ENCODE results near the gene BAG2.

Gene BAG2

GRCh38 chr6:57221936-57222742 is 50.0 kb downstream of the BAG2 start, which contains the start of gene RAB23:
Gene RAB23 (minus strand): TSS chr6:57222307. CDS start chr6:57210380, 11,927 bp downstream.
- H3K4me3 ChIP-seq (ENCODE audit: extremely low read depth, insufficient read depth, low read length, poor library complexity, severe bottlenecking): peak within 1 kb of the TSS; percentile 93
- H3K4me1 ChIP-seq (ENCODE audit: control insufficient read depth, insufficient read depth, low read length, poor library complexity, severe bottlenecking): peaks cover 5% of the 10 kb centered on the region
- H3K9me3 ChIP-seq (ENCODE audit: control insufficient read depth, low read length): peaks cover 8% of the 10 kb centered on the region
- H3K27ac ChIP-seq (ENCODE audit: low read depth, low read length, severe bottlenecking): peak within 1 kb of the TSS; percentile 48
- WGBS, 2 experiments (ENCODE audit: insufficient coverage in 2 of 2): 0 to 1% methylated on average over 47 to 48 of the region's 69 CpGs
- peaks cover 5% of the 10 kb centered on the region for H3K36me3 ChIP-seq (ENCODE audit: control insufficient read depth, insufficient read depth, low read length)

- H3K27ac ChIP-seq (ENCODE audit: low read depth, low read length, severe bottlenecking): peak overlapping the region; percentile 47
- peaks cover 5% of the 10 kb centered on the region for H3K36me3 ChIP-seq (ENCODE audit: control insufficient read depth, insufficient read depth, low read length)
- H3K9me3 ChIP-seq (ENCODE audit: control insufficient read depth, low read length): peaks cover 8% of the 10 kb centered on the region
- peak overlapping the region; percentile 93 for H3K4me3 ChIP-seq (ENCODE audit: extremely low read depth, insufficient read depth, low read length, poor library complexity, severe bottlenecking)
- H3K4me1 ChIP-seq (ENCODE audit: control insufficient read depth, insufficient read depth, low read length, poor library complexity, severe bottlenecking): peaks cover 5% of the 10 kb centered on the region
- 21 to 45% methylated on average over 3 of the region's 5 CpGs for WGBS, 2 experiments (ENCODE audit: insufficient coverage in 2 of 2)
Measured at GRCh38 chr6:57222743-57223077, 50.6 kb downstream of the BAG2 start.

- Histone ChIP-seq H3K36me3 (ENCODE audit: control insufficient read depth, insufficient read depth, low read length) (peaks cover 4% of the 10 kb centered on the region), H3K9me3 (ENCODE audit: control insufficient read depth, low read length) (peaks cover 7% of the 10 kb centered on the region), H3K27ac (ENCODE audit: low read depth, low read length, severe bottlenecking) (no peak overlapping the region), H3K4me1 (ENCODE audit: control insufficient read depth, insufficient read depth, low read length, poor library complexity, severe bottlenecking) (peaks cover 5% of the 10 kb centered on the region), H3K4me3 (ENCODE audit: extremely low read depth, insufficient read depth, low read length, poor library complexity, severe bottlenecking) (no peak overlapping the region)
- 50 to 67% methylated on average over 1 of the region's 1 CpG for WGBS, 2 experiments (ENCODE audit: insufficient coverage in 2 of 2)
Measured at GRCh38 chr6:57224769-57225515, 52.8 kb downstream of the BAG2 start.

- no peak overlapping the region for H3K27ac ChIP-seq (ENCODE audit: low read depth, low read length, severe bottlenecking)
- no peaks in the 10 kb centered on the region for H3K36me3 ChIP-seq (ENCODE audit: control insufficient read depth, insufficient read depth, low read length)
- H3K4me1 ChIP-seq (ENCODE audit: control insufficient read depth, insufficient read depth, low read length, poor library complexity, severe bottlenecking): peaks cover 5% of the 10 kb centered on the region
- no peaks in the 10 kb centered on the region for H3K9me3 ChIP-seq (ENCODE audit: control insufficient read depth, low read length)
- no peak overlapping the region for H3K4me3 ChIP-seq (ENCODE audit: extremely low read depth, insufficient read depth, low read length, poor library complexity, severe bottlenecking)
- 63 to 91% methylated on average over 1 to 2 of the region's 2 CpGs for WGBS, 2 experiments (ENCODE audit: insufficient coverage in 2 of 2)
Measured at GRCh38 chr6:57226221-57226620, 54.1 kb downstream of the BAG2 start.

Measured in mesodermal cell (in vitro differentiated cells).